OCI-LY7 (cell line): Measurements from ENCODE around the gene CD109. TPM values are rescaled to one million over a fixed set of nuclear protein-coding genes. Genes with fewer than 3 reads are reported as not detected.

ENCODE experiments used
- BruUV-seq: library from RNA; stranded (reverse); fragments of 400-500 nt; replicated peaks from 2 replicates; lab custom pipeline; 2021; lab: Mats Ljungman, UMichigan
- CTCF ChIA-PET: fragments of 300-600 bp; sonication (Branson Sonifier 250); formaldehyde crosslinking; loops from one replicate; lab custom pipeline; 2022; ENCODE audit warnings: antibody characterized with exemption; ENCODE audit not compliant: unreplicated experiment; lab: Charles Lee
- POLR2A ChIA-PET: fragments of 300-600 bp; sonication (Branson Sonifier 250); formaldehyde crosslinking; loops from one replicate; lab custom pipeline; 2022; ENCODE audit warnings: antibody characterized with exemption; lab: Charles Lee
- DNase-seq: peaks from one replicate; pipeline ENCODE4 v3.0.0-alpha.2; 2015; ENCODE audit warnings: low spot score
- H2AFZ ChIP-seq: fragments of 200-600 bp; sonication (generic), shearing (Covaris generic); 2 replicates; pipeline ENCODE4 v1.6.1; 2014; ENCODE audit warnings: mild to moderate bottlenecking, antibody characterized with exemption, low read length, moderate library complexity
- H3K27ac ChIP-seq: fragments of 200-600 bp; sonication (generic); 2 replicates; pipeline ENCODE4 v1.5.1; 2014; ENCODE audit warnings: mixed run types, low read depth, mild to moderate bottlenecking, moderate library complexity, low read length, inconsistent platforms; ENCODE audit not compliant: poor library complexity, severe bottlenecking
- H3K36me3 ChIP-seq: fragments of 200-600 bp; sonication (generic); 2 replicates; pipeline ENCODE4 v1.6.1; 2014; ENCODE audit warnings: mild to moderate bottlenecking, antibody characterized with exemption, low read length, moderate library complexity, mixed read lengths; ENCODE audit not compliant: insufficient read depth
- H3K4me1 ChIP-seq: fragments of 200-600 bp; sonication (generic); 2 replicates; pipeline ENCODE4 v1.5.1; 2014; ENCODE audit warnings: mild to moderate bottlenecking, low read length; ENCODE audit not compliant: insufficient read depth, poor library complexity, severe bottlenecking
- H3K4me2 ChIP-seq: fragments of 200-600 bp; sonication (generic); 2 replicates; pipeline ENCODE4 v1.6.1; 2014; ENCODE audit warnings: mild to moderate bottlenecking, low read length
- H3K4me3 ChIP-seq: fragments of 200-600 bp; sonication (generic); 2 replicates; pipeline ENCODE4 v1.5.1; 2014; ENCODE audit warnings: mild to moderate bottlenecking, low read depth, low read length; ENCODE audit not compliant: poor library complexity, severe bottlenecking
- H3K79me2 ChIP-seq: fragments of 200-600 bp; sonication (generic); 2 replicates; pipeline ENCODE4 v1.6.1; 2016; ENCODE audit warnings: low read depth, mild to moderate bottlenecking, low read length, moderate library complexity, mixed read lengths; ENCODE audit not compliant: insufficient read depth
- H3K9me2 ChIP-seq: fragments of 200-600 bp; sonication (generic); 2 replicates; pipeline ENCODE4 v1.6.1; 2016; ENCODE audit warnings: mild to moderate bottlenecking, low read length, mixed read lengths; ENCODE audit not compliant: insufficient read depth
- H3K9me3 ChIP-seq: fragments of 200-600 bp; sonication (generic); 2 replicates; pipeline ENCODE4 v1.6.1; 2014; ENCODE audit warnings: mild to moderate bottlenecking, mixed run types, low read length, mixed read lengths
- H4K20me1 ChIP-seq: fragments of 200-600 bp; sonication (generic); 2 replicates; pipeline ENCODE4 v1.6.1; 2014; ENCODE audit warnings: mild to moderate bottlenecking, antibody characterized with exemption, low read length, moderate library complexity, mixed read lengths; ENCODE audit not compliant: insufficient read depth
- CTCF ChIP-seq: fragments of 200-600 bp; sonication (generic); conservative IDR thresholded peaks from 2 replicates; pipeline ENCODE4 v1.5.1; 2014; ENCODE audit warnings: mild to moderate bottlenecking, antibody characterized with exemption, low read length, moderate library complexity, mixed read lengths
- EZH2phosphoT487 ChIP-seq: fragments of 200-600 bp; sonication (generic); IDR thresholded peaks from 2 replicates; pipeline ENCODE4 v1.6.1; 2018; ENCODE audit warnings: low read depth, borderline replicate concordance, mild to moderate bottlenecking, mixed run types, antibody characterized with exemption, low read length, moderate library complexity, mixed read lengths
- intact Hi-C: fragments of 100-400 bp; cut with micrococcal nuclease; formaldehyde crosslinking; loops from one replicate; pipeline ENCODE4 v1.10.0; 2022; ENCODE audit not compliant: unreplicated experiment
- total RNA-seq, 2 experiments: library from RNA; depleted of rRNA in 1 of 2; stranded (reverse); fragments of >200 nt in 1 of 2; shearing (Covaris generic) in 1 of 2; gene quantifications; 2 replicates each; pipeline ENCODE4 v1.2.3, GENCODE V29; 2014 to 2022

The CD109 gene
- total RNA-seq, 2 experiments from 2014 or later, result 0.08 TPM; not detected in 1

GRCh38 chr6:73860303-73860702 lies 164.3 kb downstream of the CD109 start:
- Histone ChIP-seq H3K9me2 (no peaks in the 10 kb centered on the region), H3K4me2 (no peak overlapping the region), H3K36me3 (no peaks in the 10 kb centered on the region), H3K79me2 (no peaks in the 10 kb centered on the region), H3K9me3 (no peaks in the 10 kb centered on the region), H2AFZ (no peak overlapping the region), H4K20me1 (no peaks in the 10 kb centered on the region), H3K4me1 (no peaks in the 10 kb centered on the region), H3K4me3 (no peak overlapping the region), H3K27ac (no peak overlapping the region)
- TF ChIP-seq CTCF (no peak), EZH2phosphoT487 (no peak)
- BruUV-seq, result no TSS peak
- CTCF ChIA-PET, result no interaction called here
- intact Hi-C loops, result no loop called here
- POLR2A ChIA-PET, result no interaction called here
- DNase-seq, result no peak

- POLR2A ChIA-PET, result no interaction called here
- intact Hi-C loops, result no loop called here
- CTCF ChIA-PET, result no interaction called here
Measured at GRCh38 chr6:73866305-73866704, 170.3 kb downstream of the CD109 start.

More at GRCh38 chr6:73866305-73866704, 170.3 kb downstream of the CD109 start:
- Histone ChIP-seq H2AFZ (no peak overlapping the region), H3K9me3 (no peaks in the 10 kb centered on the region), H3K4me1 (no peaks in the 10 kb centered on the region), H3K79me2 (no peaks in the 10 kb centered on the region), H3K9me2 (no peaks in the 10 kb centered on the region), H3K36me3 (no peaks in the 10 kb centered on the region), H3K27ac (no peak overlapping the region), H3K4me3 (no peak overlapping the region), H3K4me2 (no peak overlapping the region), H4K20me1 (no peaks in the 10 kb centered on the region)
- DNase-seq, result no peak
- TF ChIP-seq EZH2phosphoT487 (no peak), CTCF (no peak)
- BruUV-seq, result no TSS peak
